H1 (cell line): Measurements from ENCODE around the gene LRPPRC. TPM values are rescaled to one million over a fixed set of nuclear protein-coding genes. Genes with fewer than 3 reads are reported as not detected.

ENCODE experiments used
- CTCF ChIA-PET: fragments of 300-600 bp; sonication (Branson Sonifier 250); formaldehyde crosslinking; loops from one replicate; lab custom pipeline; 2021; ENCODE audit not compliant: partially characterized antibody; lab: Charles Lee
- POLR2A ChIA-PET: fragments of 300-600 bp; sonication (Branson Sonifier 250); formaldehyde crosslinking; loops from one replicate; lab custom pipeline; 2021; ENCODE audit warnings: inconsistent platforms; ENCODE audit not compliant: partially characterized antibody; lab: Charles Lee
- DNase-seq, 2 experiments: peaks; one replicate each; pipeline versions ENCODE4 v3.0.0 to v3.0.0-alpha.2; 2010 to 2022; ENCODE audit warnings: low spot score in 2 of 2, low read depth in 1 of 2, mixed read lengths in 1 of 2
- FAIRE-seq: peaks from 2 replicates; lab custom pipeline; 2011; peaks lifted over from hg19 to GRCh38; lab: Jason Lieb, UNC
- H2AFZ ChIP-seq: 2 replicates; pipeline ENCODE4 v1.8.1; 2012; ENCODE audit warnings: low read length, inconsistent platforms
- H2AK5ac ChIP-seq: 2 replicates; pipeline ENCODE4 v1.6.1; 2013; ENCODE audit warnings: low read depth, low read length
- H2BK120ac ChIP-seq: replicated peaks from 2 replicates; pipeline ENCODE3; 2013; ENCODE audit warnings: low read depth, low read length, inconsistent platforms
- H2BK12ac ChIP-seq: 2 replicates; pipeline ENCODE4 v1.6.1; 2013; ENCODE audit warnings: low read depth, low read length
- H2BK15ac ChIP-seq: 2 replicates; pipeline ENCODE4 v1.6.1; 2013; ENCODE audit warnings: low read length
- H2BK20ac ChIP-seq: 2 replicates; pipeline ENCODE4 v1.6.1; 2013; ENCODE audit warnings: low read length
- H2BK5ac ChIP-seq: 2 replicates; pipeline ENCODE4 v1.6.1; 2013; ENCODE audit warnings: low read depth, low read length
- H3K14ac ChIP-seq: 2 replicates; pipeline ENCODE4 v1.6.1; 2013; ENCODE audit warnings: inconsistent platforms; ENCODE audit not compliant: insufficient read length
- H3K18ac ChIP-seq: 2 replicates; pipeline ENCODE4 v1.6.1; 2013; ENCODE audit warnings: low read length; ENCODE audit errors: extremely low read depth
- H3K23ac ChIP-seq: 2 replicates; pipeline ENCODE4 v1.6.1; 2013; ENCODE audit warnings: inconsistent platforms; ENCODE audit not compliant: insufficient read length
- H3K23me2 ChIP-seq: 2 replicates; pipeline ENCODE4 v1.6.1; 2013; ENCODE audit warnings: low read depth, low read length
- H3K27ac ChIP-seq: 2 replicates; pipeline ENCODE4 v1.6.1; 2011; ENCODE audit warnings: low read depth, low read length, inconsistent platforms
- H3K27me3 ChIP-seq, 4 experiments: replicated peaks in 1 of 4; 1 replicate in 1 of 4; 2 replicates in 3 of 4; pipeline versions ENCODE4 v1.6.1 to v1.8.1; 2011 to 2013; ENCODE audit warnings: low read length in 3 of 4, mild to moderate bottlenecking in 3 of 4, inconsistent platforms in 2 of 4, mixed read lengths in 2 of 4, moderate library complexity in 1 of 4; ENCODE audit not compliant: control insufficient read depth in 3 of 4, insufficient read depth in 3 of 4; ENCODE audit errors: extremely low read depth in 1 of 4
- H3K36me3 ChIP-seq, 4 experiments: 2 replicates each; pipeline versions ENCODE4 v1.6.1 to v1.8.1; 2011 to 2013; ENCODE audit warnings: mild to moderate bottlenecking in 4 of 4, low read length in 3 of 4, moderate library complexity in 2 of 4, control low read depth in 1 of 4, inconsistent platforms in 1 of 4; ENCODE audit not compliant: insufficient read depth in 4 of 4, control insufficient read depth in 2 of 4
- H3K4ac ChIP-seq: replicated peaks from 2 replicates; pipeline ENCODE3; 2013; ENCODE audit warnings: low read length, low read depth, mixed read lengths, inconsistent platforms; ENCODE audit not compliant: insufficient read length
- H3K4me1 ChIP-seq, 4 experiments: replicated peaks in 1 of 4; 1 replicate in 1 of 4; 2 replicates in 3 of 4; pipeline versions ENCODE4 v1.6.1 to v1.8.1; 2011 to 2013; ENCODE audit warnings: low read length in 3 of 4, inconsistent platforms in 2 of 4, mixed read lengths in 1 of 4; ENCODE audit not compliant: insufficient read depth in 4 of 4, control insufficient read depth in 3 of 4
- H3K4me2 ChIP-seq, 2 experiments: 2 replicates each; pipeline versions ENCODE4 v1.6.1 to v1.8.1; 2011 to 2013; ENCODE audit warnings: low read depth in 2 of 2, low read length in 2 of 2, control low read depth in 1 of 2, inconsistent platforms in 1 of 2, mild to moderate bottlenecking in 1 of 2; ENCODE audit not compliant: insufficient read depth in 1 of 2
- H3K4me3 ChIP-seq, 4 experiments: fragments of 200-600, 300-600 bp in 1 of 4; sonication (generic), shearing (Covaris generic), sonication (Bioruptor Twin) in 1 of 4; 2 replicates each; pipeline versions ENCODE4 v1.5.1 to v1.8.1; 2011 to 2016; ENCODE audit warnings: low read length in 4 of 4, low read depth in 3 of 4, control low read depth in 2 of 4, inconsistent platforms in 2 of 4, mild to moderate bottlenecking in 2 of 4, mixed read lengths in 1 of 4, moderate library complexity in 1 of 4; ENCODE audit not compliant: insufficient read depth in 2 of 4; ENCODE audit errors: extremely low read depth in 1 of 4
- H3K56ac ChIP-seq: replicated peaks from 2 replicates; pipeline ENCODE3; 2013; ENCODE audit warnings: low read depth, mild to moderate bottlenecking, mixed read lengths, low read length, inconsistent platforms; ENCODE audit not compliant: insufficient read length
- H3K79me1 ChIP-seq: 2 replicates; pipeline ENCODE4 v1.6.1; 2013; ENCODE audit warnings: low read depth, low read length, control low read depth
- H3K79me2 ChIP-seq, 2 experiments: 2 replicates each; pipeline versions ENCODE4 v1.6.1 to v1.8.1; 2012 to 2013; ENCODE audit warnings: low read length in 2 of 2, mild to moderate bottlenecking in 2 of 2, inconsistent platforms in 1 of 2; ENCODE audit not compliant: insufficient read depth in 2 of 2, control insufficient read depth in 1 of 2
- H3K9ac ChIP-seq, 4 experiments: replicated peaks in 1 of 4; 1 replicate in 1 of 4; 2 replicates in 3 of 4; pipeline versions ENCODE4 v1.6.1 to v1.8.1; 2011 to 2013; ENCODE audit warnings: low read depth in 3 of 4, low read length in 3 of 4, control low read depth in 2 of 4, mild to moderate bottlenecking in 2 of 4, moderate library complexity in 2 of 4, inconsistent platforms in 1 of 4; ENCODE audit errors: extremely low read depth in 1 of 4
- H3K9me3 ChIP-seq, 2 experiments: 2 replicates each; pipeline versions ENCODE4 v1.6.1 to v1.8.1; 2012 to 2013; ENCODE audit warnings: mild to moderate bottlenecking in 2 of 2, moderate library complexity in 2 of 2, control low read depth in 1 of 2, inconsistent platforms in 1 of 2, low read depth in 1 of 2, low read length in 1 of 2, mixed read lengths in 1 of 2; ENCODE audit not compliant: insufficient read depth in 2 of 2
- H4K20me1 ChIP-seq, 2 experiments: replicated peaks in 1 of 2; 2 replicates each; pipeline versions ENCODE3 to v1.8.1; 2011 to 2013; ENCODE audit warnings: inconsistent platforms in 2 of 2, low read length in 2 of 2, mild to moderate bottlenecking in 1 of 2; ENCODE audit not compliant: insufficient read depth in 2 of 2, control insufficient read depth in 1 of 2
- H4K5ac ChIP-seq: 2 replicates; pipeline ENCODE4 v1.6.1; 2013; ENCODE audit warnings: low read length, low read depth, mixed read lengths, inconsistent platforms; ENCODE audit not compliant: insufficient read length
- H4K8ac ChIP-seq: 2 replicates; pipeline ENCODE4 v1.8.0; 2013; ENCODE audit warnings: mild to moderate bottlenecking, moderate library complexity, low read length, inconsistent platforms; ENCODE audit not compliant: insufficient read depth; ENCODE audit errors: extremely low read depth
- H4K91ac ChIP-seq: replicated peaks from 2 replicates; pipeline ENCODE3; 2013; ENCODE audit warnings: low read length, mixed read lengths, inconsistent platforms; ENCODE audit not compliant: insufficient read length
- ASH2L ChIP-seq: fragments of 200-600, 300-600 bp; sonication (generic); IDR thresholded peaks from one replicate; pipeline ENCODE4 v1.7.1; 2017; ENCODE audit warnings: low read length
- CBX5 ChIP-seq: fragments of 300-800, 300-1000 bp; sonication (generic); IDR thresholded peaks from 2 replicates; pipeline ENCODE4 v1.7.1; 2016; ENCODE audit warnings: antibody characterized with exemption, low read length, low read depth
- GTF2F1 ChIP-seq: IDR thresholded peaks from 2 replicates; pipeline ENCODE4 v1.6.1; 2012; ENCODE audit warnings: low read depth, low read length, improper control_type of control experiment, borderline replicate concordance
- RAD21 ChIP-seq, 2 experiments: IDR thresholded peaks in 1 of 2; conservative IDR thresholded peaks in 1 of 2; 2 replicates each; pipeline ENCODE4 v1.6.1; 2011; ENCODE audit warnings: low read depth in 2 of 2, low read length in 2 of 2, improper control_type of control experiment in 1 of 2, inconsistent platforms in 1 of 2, mild to moderate bottlenecking in 1 of 2, moderate library complexity in 1 of 2
- RNF2 ChIP-seq: fragments of 200-900, 300-1000 bp; sonication (generic); IDR thresholded peaks from 2 replicates; pipeline ENCODE4 v1.7.1; 2016; ENCODE audit warnings: borderline replicate concordance, low read depth, mild to moderate bottlenecking, antibody characterized with exemption, low read length; ENCODE audit not compliant: poor library complexity, severe bottlenecking; ENCODE audit errors: missing control alignments
- SP1 ChIP-seq: IDR thresholded peaks from 2 replicates; pipeline ENCODE4 v1.6.1; 2011; ENCODE audit warnings: low read depth, low read length
- USF2 ChIP-seq: IDR thresholded peaks from 2 replicates; pipeline ENCODE4 v1.6.1; 2011; ENCODE audit warnings: low read length, improper control_type of control experiment
- ZNF274 ChIP-seq: IDR thresholded peaks from 2 replicates; pipeline ENCODE4 v1.7.0; 2012; ENCODE audit warnings: low read length, borderline replicate concordance; ENCODE audit errors: extremely low read depth
- WGBS, 2 experiments: shearing (Covaris generic) in 1 of 2; methylation state at CpG; one replicate each; pipeline versions ENCODE4 v1.1.6 to v1.1.7; 2013 to 2015; ENCODE audit warnings: low lambda C conversion rate in 2 of 2, mixed read lengths in 2 of 2, inconsistent platforms in 1 of 2, low coverage in 1 of 2, missing lambda C conversion rate in 1 of 2; ENCODE audit not compliant: insufficient replicate concordance in 2 of 2, insufficient coverage in 1 of 2, insufficient read length in 1 of 2; ENCODE audit errors: extremely low coverage in 1 of 2, missing lambda C conversion rate in 1 of 2; 5-methylcytosine and 5-hydroxymethylcytosine counted together
- polyA plus RNA-seq, 7 experiments: library from polyadenylated mRNA; depleted of rRNA in 3 of 7; stranded (reverse) in 5 of 7; unstranded in 2 of 7; fragments of >200 nt in 5 of 7; fragments of 200-250 nt in 2 of 7; gene quantifications; 1 replicate in 5 of 7; 2 replicates in 1 of 7; 4 replicates in 1 of 7; pipeline versions ENCODE4 v1.2.1 to v1.2.3, GENCODE V29; 2011 to 2013; ENCODE audit warnings: missing spikeins in 2 of 7, mixed read lengths in 2 of 7
- total RNA-seq: library from RNA; stranded (reverse); fragmentation: NEBNext Ultra II Directional; extraction: Animal tissue kit (Norgen Biotek cat#: 25700); gene quantifications from 2 replicates; pipeline ENCODE4 v1.2.1, GENCODE V29; 2021

Gene LRPPRC
- total and polyA plus RNA-seq, 2 of the 8 experiments (the other 6 are each of a cell fraction or from before 2014, with no cell fraction given): 43.4 to 167 TPM

- Histone ChIP-seq H3K56ac (no peak overlapping the region), H2BK120ac (no peak overlapping the region), H3K79me2 (peaks cover 50 to 98% of the 10 kb centered on the region in 2 experiments), H3K4me3 (no peak overlapping the region), H2BK15ac (no peak overlapping the region), H2BK20ac (no peak overlapping the region), H4K91ac (no peak overlapping the region), H4K5ac (no peak overlapping the region), H3K23ac (no peak overlapping the region), H2BK5ac (no peak overlapping the region), H4K8ac (no peak overlapping the region), H3K4me1 (peaks cover 2 to 7% (median 4%) of the 10 kb centered on the region in 4 experiments; a peak in 4 of 7 replicates), H2AFZ (no peak overlapping the region), H3K4me2 (no peak overlapping the region), H3K9ac (no peak overlapping the region), H2BK12ac (no peak overlapping the region), H3K36me3 (peaks cover 2 to 59% (median 18%) of the 10 kb centered on the region in 4 experiments), H3K27ac (no peak overlapping the region), H3K79me1 (no peaks in the 10 kb centered on the region; the same call in 1 of the 2 replicates), H4K20me1 (peaks cover 20 to 26% of the 10 kb centered on the region in 2 experiments), H2AK5ac (no peak overlapping the region), H3K9me3 (no peaks in the 10 kb centered on the region), H3K23me2 (peaks cover 2% of the 10 kb centered on the region; the same call in 1 of the 2 replicates), H3K18ac (no peak overlapping the region), H3K27me3 (no peaks in the 10 kb centered on the region), H3K14ac (no peak overlapping the region), H3K4ac (no peak overlapping the region)
- ChIA-PET POLR2A (no interaction called here), CTCF (no interaction called here)
- WGBS, 2 experiments: 98% methylated on average over 4 of the region's 4 CpGs; no CpG with 5 or more reads in 1 of the 2 experiments
- TF ChIP-seq CBX5 (no peak), RNF2 (no peak), RAD21 (IDR thresholded peaks at IDR 0.05 in 1 of 2, conservative IDR thresholded peaks at IDR 0.05 in 1 of 2; ENCODE audit: low read depth in 2 of 2, low read length in 2 of 2) (no peak), USF2 (no peak), GTF2F1 (no peak), SP1 (no peak), ZNF274 (no peak), ASH2L (no peak)
- no peak for FAIRE-seq
- DNase-seq: no peak
Measured at GRCh38 chr2:43989545-43989944, 6.2 kb downstream of the LRPPRC start.
